GDM1 (cell line): ENCODE measurements around the gene ATAD1.
"Not testable (repeated sequence)": the region's sequence is repeated elsewhere in the genome, so short reads cannot be mapped to it uniquely, and the experiment has no call there.

Experiments
- DNase-seq: peaks from one replicate; lab custom pipeline; 2025; lab: John Stamatoyannopoulos, UW

The ATAD1 gene

DNA sequence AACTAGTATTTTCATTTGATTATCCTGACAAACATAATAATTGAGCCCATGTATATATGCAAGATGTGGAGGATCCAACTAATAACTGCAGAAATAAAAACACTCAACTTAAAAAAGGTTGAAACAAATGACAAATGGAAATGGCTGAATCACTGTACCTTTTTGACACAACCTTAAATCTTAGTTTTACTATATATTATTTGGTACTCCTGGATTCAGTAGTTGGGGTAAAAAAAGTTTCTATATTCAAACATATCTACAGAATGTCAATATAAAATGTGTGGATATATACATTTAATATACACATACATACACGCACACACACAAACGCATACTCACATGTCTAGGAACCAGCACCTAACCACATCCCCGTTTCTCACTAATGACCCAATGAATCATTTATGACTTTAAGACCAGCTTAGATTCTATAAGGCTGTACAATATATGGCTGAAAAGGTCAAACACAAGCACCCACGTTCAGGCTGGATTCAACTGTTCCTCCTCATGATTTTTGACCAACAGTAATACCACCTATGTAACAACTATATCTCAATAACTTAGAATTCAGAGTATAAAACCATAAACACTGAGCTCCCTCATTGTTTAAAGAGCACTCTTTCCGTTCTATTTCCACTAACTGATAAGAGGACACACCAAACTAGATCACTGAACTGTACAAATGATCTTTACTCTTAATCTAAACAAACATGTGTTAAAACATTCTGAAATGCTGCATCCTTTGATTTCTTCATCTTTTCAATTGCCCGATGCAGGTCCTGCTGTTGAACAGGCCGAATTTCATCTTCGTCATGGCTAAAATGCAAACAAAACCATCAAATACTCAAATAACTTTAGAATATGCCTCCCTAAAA, 63.8 kb downstream of the ATAD1 start:
- DNase-seq = no peak

DNA sequence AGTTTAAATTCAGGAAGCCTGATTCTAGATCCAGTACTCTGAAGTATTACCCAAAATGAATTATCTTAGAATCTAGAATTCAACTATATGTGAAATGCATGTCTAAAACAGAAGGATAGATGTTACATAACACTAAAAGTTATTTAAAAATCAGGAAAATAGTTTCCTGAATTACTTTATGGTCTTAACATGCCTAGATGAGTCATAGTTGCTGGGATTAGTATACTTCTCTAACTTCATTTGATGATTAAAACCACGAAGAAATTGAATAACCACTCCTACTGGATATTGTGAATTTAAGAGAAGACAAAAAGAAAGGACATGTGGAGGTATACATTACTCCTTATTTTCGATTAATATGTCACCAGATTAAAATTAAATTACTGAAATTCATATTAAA, 65.5 kb downstream of the ATAD1 start:
- DNase-seq = no peak

DNA sequence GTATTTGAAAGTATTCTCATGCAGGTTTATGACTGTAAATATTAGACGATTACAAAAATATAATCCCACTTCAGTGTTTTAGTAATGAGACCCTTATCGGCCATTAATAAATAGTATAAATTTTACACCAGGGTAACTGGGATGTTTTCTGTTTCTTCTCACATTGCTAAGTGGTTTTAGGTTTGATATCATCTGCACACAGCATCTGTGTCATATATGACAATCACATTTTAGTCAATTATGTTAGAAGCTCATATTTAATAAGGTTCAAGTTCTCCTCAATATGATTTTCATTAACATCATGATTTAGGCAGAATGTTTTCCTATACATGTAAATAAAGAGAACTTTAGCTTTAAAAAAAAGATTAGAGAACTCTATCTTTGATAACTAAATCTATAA, 66.8 kb downstream of the ATAD1 start:
- DNase-seq = no peak

DNA sequence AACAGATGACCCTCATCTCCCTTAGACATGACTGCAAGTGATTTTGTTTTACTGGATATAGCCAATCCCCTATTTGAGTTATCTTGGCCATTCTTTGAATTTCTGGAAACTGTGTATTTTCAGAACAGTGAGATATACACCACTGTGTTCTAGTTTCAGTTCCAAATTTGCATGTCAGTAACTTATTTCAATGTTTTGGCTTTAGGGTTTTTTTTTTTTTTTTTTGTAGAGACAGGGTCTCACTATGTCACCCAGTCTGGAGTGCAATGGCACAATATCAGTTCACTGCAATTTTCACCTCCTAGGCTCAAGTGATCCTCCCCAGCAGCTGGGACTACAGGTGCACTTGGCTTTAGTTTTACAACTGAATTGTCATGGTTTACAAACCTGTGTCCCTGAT, 67.2 kb downstream of the ATAD1 start:
- no peak for DNase-seq

DNA sequence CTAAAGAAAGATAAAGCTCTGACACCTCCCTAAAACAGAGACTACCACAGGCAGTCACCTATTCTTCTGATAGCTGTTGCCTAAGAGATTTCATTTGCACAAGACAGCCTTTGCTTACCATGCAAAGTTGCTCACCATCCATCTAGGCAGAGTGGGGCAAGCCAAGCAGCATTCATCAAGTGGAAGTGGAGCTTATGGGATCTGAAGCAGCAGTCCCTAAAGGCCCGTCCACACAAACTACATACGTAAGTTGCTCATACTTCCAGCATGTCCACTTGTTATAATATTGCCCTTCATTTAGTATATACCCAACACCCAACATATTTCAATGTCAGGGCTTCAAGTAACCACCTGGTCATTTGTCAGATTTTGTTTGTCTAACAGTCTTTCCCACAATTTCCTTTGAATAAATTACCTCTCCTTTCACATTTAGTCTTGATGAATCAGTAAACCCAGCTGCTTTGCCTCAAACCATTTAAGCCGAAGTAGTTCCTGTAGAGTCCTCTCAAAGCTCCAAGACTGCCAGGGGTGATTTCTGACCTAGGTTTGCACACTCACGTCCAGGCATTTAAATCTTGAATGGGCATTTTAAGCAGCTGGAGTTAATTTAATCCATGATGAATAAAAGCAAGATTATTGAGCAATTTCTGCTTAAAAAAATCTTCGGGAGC, 67.9 kb downstream of the ATAD1 start:
- no peak for DNase-seq

DNA sequence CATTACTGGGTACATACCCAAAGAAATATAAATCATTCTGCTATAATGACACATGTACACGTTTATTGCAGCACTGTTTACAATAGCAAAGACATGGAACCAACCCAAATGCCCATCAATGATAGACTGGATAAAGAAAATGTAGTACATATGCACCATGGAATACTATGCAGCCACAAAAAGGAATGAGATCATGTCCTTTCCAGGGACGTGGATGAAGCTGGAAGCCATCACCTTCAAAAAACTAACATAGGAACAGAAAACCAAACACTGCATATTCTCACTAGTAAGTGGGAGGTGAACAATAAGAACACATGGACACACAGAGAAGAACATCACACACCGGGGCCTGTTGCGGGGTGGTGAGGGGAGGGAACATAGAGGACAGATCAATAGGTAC, 69.8 kb downstream of the ATAD1 start:
- not testable (repeated sequence) for DNase-seq

DNA sequence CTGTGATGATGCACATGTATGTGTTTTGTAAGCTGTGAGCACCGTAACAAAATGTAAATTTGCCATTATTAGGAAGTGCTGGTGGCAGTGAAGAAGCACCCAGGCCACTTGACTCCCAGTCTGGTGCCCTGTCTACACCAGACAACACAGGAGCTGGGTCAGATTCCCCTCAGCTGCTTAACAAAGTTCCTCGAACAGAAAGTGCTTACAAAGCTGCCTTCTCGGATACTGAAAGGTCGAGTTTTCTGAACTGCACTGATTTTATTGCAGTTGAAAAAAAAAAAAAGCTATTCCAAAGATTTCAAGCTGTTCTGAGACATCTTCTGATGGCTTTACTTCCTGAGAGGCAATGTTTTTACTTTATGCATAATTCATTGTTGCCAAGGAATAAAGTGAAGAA, 71.1 kb downstream of the ATAD1 start:
- DNase-seq = no peak

DNA sequence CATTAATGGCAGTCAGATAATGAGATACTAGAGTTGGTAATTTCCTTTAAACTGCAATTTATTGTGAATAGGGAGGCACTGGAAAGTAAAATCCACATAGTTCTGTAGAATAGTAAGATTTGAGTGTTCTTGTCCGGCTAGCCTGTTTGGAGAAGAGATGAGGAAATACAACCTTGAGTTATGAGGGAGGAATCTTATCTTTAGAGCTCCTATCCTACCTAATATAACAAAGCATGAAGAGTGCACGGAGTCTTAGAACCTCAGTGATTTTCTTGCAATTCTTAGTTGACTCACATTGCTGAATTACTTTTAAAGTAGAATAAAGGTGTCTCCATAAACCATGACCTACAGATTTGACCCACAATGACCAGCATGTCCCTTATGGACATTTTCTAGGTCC, 73.4 kb downstream of the ATAD1 start:
- no peak for DNase-seq

DNA sequence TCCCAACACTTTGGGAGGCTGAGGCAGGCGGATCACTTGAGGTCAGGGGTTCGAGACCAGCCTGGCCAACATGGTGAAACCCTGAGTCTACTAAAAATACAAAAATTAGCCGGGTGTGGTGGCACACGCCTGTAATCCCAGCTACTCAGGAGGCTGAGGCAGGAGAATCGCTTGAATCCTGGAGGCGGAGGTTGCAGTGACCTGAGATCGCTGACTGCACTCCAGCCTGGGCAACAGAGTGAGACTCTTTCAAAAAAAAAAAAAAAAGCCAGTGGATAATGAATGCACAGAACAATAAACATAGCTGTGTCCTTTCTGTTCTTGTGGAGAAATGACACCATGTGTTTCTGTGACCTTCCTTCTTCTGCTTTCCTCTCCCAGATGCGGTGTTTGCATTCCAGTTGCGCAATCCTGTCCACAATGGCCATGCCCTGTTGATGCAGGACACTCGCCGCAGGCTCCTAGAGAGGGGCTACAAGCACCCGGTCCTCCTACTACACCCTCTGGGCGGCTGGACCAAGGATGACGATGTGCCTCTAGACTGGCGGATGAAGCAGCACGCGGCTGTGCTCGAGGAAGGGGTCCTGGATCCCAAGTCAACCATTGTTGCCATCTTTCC, 74.9 kb downstream of the ATAD1 start:
- not testable (repeated sequence) for DNase-seq

DNA sequence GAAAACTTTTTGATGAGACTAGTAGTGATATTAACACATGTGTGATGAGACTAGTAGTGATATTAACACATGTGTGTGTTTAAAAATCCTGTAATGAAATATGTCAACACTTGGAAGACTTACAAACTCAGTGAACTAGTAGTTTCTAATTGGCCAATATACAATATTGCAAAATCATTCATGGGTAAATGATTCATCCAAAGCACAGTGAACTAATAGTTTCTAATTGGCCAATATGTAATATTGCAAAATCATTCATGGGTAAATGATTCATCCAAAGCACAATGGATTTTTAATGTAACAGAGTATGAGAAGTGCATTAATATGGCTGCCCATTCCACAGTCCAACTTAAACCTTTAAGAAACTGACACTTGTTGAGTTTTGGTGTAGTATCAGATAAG, 77.8 kb downstream of the ATAD1 start:
- DNase-seq = no peak

DNA sequence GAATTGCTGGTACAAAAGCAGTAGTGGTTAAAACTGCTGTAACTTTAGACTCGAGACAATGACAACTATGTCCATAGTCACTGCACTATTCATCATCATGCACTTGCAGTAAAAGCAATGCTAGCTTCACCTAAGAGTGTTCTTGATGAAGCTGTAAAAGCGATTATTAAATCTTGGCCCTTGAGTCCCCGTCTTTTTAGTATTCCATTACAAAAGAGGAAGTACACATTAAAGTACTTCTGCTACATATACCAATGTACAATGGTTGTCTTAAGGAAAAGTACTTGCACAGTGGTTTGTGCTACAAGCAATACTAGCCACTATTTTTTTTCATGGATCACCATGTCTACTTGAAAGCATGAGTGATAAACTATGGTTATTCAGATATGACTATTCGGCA, 78.3 kb downstream of the ATAD1 start:
- DNase-seq = no peak

DNA sequence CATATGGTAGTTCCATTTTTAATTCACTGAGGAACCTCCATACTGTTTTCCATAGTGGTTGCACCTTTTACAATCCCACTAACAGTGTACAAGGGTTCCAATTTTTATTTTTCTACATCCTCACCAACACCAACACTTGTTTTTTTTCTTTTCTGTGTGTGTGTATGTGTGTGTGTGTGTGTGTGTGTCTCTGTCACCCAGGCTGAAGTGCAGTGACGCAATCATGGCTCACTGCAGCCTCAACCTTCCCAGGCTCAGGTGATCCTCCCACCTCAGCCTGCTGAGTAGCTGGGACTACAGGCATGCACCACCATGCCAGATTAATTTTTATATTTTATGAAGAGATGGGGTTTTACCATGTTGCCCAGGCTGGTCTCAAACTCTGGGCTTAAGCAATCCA, 79.8 kb downstream of the ATAD1 start:
- not testable (repeated sequence) for DNase-seq

DNA sequence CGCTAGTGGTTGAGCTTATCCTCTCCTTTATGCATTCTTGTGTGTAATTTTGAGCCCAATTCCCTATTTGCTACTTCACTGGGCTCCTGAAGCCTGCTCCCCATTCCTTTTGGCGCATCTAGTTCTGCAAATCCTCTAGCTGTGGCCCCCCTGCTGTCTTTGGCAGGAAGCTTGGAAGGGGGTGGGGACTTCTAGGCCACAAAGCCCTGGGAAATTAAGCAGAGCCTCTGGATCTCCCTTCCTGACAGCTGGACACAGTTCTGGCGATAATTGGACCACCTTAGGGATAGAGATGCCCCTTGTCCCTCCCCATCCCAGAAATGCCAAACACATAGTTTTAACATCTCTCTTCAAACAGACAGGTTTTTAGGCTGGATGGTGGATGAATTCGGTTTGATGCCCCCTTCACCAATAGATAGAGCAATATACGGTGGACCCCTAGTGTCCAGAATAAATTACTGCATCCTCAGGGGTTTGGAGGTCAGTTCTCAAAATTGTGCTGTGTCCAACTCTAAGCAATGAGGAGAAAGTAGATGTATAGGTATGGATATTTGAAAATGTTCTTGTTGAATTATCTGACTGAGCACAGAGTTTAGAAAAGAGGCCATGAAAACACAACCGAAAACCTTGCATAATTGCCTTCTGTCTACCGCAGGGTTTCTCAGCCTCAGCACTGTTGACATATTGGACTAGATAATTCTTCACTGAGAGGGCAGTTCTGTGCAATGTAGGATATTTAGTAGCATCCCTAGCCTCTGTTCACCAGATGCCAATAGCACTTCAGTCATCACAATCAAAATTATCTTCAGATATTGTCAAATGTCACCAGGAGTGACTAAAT, 82.8 kb downstream of the ATAD1 start:
- DNase-seq = peak; percentile 21

DNA sequence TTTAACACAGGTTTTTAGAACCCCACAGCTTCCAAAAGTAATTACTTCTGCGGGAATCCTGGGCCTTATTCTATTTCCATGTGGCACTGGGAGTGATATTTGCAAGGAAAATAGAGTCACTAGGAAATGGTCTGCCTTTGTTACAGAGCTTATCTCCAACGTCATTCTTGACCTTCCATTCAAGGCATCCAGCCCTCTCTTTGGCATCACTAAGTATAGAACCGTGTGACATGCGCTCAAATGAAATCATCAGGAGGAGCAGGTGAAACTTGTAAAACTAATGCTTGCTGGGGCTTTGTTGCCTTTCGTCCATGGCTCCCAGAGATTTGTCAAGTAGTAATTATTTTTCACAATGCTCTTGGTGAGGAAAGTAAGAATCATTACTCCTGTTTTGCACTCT, 84.9 kb downstream of the ATAD1 start:
- no peak for DNase-seq

DNA sequence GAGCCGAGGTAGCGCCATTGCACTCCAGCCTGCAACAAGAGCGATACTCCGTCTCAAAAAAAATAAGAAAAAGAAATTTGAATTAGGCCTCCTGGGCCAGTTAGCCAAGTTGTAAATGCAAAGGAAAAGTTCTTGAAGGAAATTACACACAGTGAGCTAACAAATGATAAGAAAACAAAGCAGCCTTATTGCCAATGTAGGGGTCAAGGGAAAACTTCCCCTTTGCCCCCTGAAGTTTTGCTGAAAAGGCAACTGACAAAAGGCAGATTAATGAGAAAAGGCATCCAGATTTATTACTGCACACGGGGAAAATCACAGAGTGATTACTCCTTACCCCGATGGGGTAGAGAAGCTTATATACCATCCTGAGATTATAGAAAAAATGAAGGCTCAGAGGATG, 88.1 kb downstream of the ATAD1 start:
- DNase-seq = no peak

DNA sequence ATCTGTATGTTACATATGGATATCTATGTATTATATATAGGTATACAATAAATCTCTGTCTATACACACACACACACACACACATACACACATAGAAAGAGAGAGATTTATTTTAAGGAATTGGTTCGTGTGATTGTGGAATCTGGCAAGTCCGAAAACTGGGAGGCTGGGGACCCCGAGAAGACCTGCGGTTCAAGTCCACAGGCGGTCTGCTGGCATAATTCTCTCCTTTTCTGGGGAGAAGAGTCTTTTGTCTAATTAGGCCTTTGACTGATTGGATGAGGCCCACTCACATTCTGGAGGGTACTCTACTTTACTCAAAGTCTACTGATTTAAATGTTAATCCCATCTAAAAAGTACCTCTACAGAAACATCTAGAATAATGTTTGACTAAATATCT, 93.2 kb downstream of the ATAD1 start:
- DNase-seq = no peak

DNA sequence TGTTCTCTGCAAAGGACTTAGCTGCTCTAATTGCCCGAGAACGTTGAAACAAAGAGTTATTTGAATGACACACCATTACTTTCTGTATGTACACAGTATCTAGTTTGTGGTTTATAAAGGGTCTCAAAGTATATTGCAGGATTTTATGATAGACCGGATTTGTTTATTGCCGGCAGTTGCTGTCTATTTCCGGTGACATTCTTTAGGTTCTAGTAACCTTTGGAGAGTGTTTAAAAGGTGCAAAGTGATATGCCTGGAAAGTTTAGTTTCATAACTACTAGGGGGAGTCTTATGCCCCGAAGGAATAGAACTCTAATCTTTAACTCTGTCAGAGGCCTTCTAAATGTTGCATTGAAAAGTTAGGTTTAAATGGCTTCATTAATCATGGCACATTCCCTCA, 94.5 kb downstream of the ATAD1 start:
- DNase-seq = no peak

DNA sequence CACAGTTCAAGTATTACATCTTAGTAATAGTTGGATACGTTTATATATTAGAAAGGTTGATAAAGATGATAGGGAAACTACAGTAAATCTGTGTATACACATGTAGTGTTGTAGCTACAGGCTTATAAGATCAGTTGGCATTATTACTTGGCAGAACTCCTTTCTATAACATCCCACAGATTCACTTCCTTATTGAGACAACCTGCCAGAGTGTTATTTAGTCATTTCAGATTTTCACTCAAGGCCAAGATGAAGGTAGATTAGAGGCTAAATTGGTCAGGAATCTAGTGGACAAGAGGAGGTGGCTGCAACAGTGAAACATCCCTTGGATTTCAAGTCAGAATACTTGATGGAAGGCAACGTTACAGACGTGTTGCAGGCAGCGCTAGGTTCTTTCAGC, 95.3 kb downstream of the ATAD1 start:
- no peak for DNase-seq

DNA sequence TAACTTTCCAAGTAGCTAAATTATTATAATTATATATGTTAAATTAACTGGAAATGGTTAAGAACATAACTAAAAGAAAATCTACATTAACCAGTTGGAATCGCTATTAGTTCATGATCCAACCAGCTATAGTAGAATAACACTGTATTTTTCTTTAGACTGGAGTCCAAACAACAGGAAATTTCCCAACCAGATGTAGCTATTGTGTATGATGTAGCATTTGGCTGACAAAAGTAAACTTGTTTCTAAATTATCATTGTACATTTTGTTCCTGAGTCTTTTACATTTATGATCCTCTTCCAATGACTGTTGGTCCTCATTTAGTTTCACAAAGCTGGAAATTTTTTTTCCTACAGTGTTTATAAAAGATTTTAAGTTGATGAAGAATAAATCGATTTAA, 96.2 kb downstream of the ATAD1 start:
- no peak for DNase-seq

DNA sequence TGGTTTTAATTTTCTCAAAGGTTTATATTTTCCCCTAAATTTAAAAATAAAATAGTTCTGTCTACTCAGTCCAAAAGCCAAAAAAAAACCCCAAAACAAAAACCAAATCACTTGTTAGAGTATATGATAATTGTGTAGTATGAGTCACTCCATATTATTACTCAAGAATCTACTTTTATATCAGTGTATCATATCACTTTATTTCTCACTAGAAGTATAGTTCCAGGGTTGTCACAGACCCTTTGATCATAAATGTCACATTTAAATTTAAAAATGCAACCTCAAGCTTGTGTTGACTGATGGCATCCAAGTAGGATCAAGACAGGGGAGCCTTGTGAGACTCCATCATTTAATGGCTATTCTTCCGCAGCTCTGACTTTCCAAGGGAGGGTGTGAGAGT, 97.4 kb downstream of the ATAD1 start:
- no peak for DNase-seq

DNA sequence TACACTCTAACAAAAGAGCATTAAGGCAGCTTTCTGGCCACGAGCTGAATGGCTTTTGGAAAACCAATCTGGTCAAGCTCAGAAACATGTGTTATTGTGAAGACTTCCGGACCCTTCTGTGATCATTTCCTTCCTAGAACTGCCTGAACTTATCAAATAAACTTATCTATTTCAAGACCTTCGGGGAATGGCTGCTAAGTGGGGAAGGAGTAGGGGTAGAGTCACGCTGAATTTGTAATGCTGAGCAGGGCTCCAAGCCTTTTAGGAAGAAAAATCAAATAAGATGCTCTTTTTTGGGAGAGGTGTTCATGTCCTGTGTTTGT, 101.7 kb downstream of the ATAD1 start:
- DNase-seq = no peak

DNA sequence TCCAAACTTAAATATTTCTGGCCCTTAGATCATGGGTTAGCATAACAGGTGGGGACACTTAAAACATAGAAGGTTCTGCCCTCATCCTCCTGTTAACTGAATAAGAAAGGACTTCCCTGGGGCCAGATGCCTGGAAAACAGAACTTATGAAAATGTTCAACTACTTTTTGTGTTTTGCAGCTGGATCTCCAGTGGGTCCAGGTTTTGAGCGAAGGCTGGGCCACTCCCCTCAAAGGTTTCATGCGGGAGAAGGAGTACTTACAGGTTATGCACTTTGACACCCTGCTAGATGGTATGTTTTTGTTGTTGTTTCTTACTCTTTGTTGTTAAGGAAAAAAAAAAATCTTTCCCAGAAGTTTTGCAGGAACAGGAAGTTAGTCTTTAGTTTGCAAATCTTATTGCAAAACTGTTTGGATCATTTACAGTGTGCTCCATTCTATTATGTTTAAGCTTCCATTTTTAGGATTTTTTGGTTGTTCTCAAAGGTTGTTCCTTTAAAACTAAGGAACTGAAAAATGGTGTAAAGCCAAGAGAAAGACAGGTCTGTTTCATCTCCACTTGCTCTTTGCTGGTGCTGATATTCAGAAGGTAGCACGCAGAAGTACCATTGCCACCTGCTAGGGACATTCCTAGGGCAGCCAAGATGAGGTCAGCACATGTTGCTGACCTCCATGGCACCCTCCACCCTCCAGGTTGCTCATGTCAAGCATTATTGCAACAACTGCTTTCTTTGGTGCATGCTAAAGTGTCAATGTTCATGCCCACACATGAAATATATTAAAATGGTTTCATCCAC, 102.3 kb downstream of the ATAD1 start:
- no peak for DNase-seq
